NCI-H187 (cell line): Measurements from ENCODE around the gene MACROD2.

Experiments used
- DNase-seq, 2 experiments: peaks; one replicate each; lab custom pipeline; 2025; lab: John Stamatoyannopoulos, UW

MACROD2 gene

GRCh38 chr20:14710951-14711350 is 715.6 kb downstream of the MACROD2 start:
- no peak for DNase-seq

GRCh38 chr20:14711652-14712051 is 716.3 kb downstream of the MACROD2 start:
- no peak for DNase-seq

GRCh38 chr20:14712302-14712739 is 717.0 kb downstream of the MACROD2 start:
- DNase-seq = no peak

GRCh38 chr20:14715400-14715799 is 720.1 kb downstream of the MACROD2 start:
- DNase-seq = no peak

- no peak for DNase-seq
Observed at GRCh38 chr20:14716351-14716801, 721.1 kb downstream of the MACROD2 start.

- no peak for DNase-seq
Observed at GRCh38 chr20:14717134-14717999, 722.1 kb downstream of the MACROD2 start.

GRCh38 chr20:14720251-14720650 is 724.9 kb downstream of the MACROD2 start:
- no peak for DNase-seq

GRCh38 chr20:14721926-14722452 is 726.7 kb downstream of the MACROD2 start:
- no peak for DNase-seq

- no peak for DNase-seq
Observed at GRCh38 chr20:14723614-14724013, 728.3 kb downstream of the MACROD2 start.

GRCh38 chr20:14724036-14724435 is 728.7 kb downstream of the MACROD2 start:
- DNase-seq = no peak

GRCh38 chr20:14724468-14724867 is 729.2 kb downstream of the MACROD2 start:
- DNase-seq = no peak

- DNase-seq = no peak
Observed at GRCh38 chr20:14726591-14726990, 731.3 kb downstream of the MACROD2 start.

GRCh38 chr20:14727485-14728150 is 732.3 kb downstream of the MACROD2 start:
- no peak for DNase-seq

GRCh38 chr20:14729390-14729789 is 734.1 kb downstream of the MACROD2 start:
- DNase-seq = no peak

GRCh38 chr20:14732343-14732742 is 737.0 kb downstream of the MACROD2 start:
- no peak for DNase-seq

- no peak for DNase-seq
Observed at GRCh38 chr20:14732996-14733395, 737.7 kb downstream of the MACROD2 start.

GRCh38 chr20:14740380-14740779 is 745.1 kb downstream of the MACROD2 start:
- no peak for DNase-seq

- no peak for DNase-seq
Observed at GRCh38 chr20:14741616-14742015, 746.3 kb downstream of the MACROD2 start.

- no peak for DNase-seq
Observed at GRCh38 chr20:14744723-14745122, 749.4 kb downstream of the MACROD2 start.

- no peak for DNase-seq
Observed at GRCh38 chr20:14745830-14746229, 750.5 kb downstream of the MACROD2 start.

- DNase-seq = no peak
Observed at GRCh38 chr20:14751191-14751590, 755.9 kb downstream of the MACROD2 start.

GRCh38 chr20:14757728-14758127 is 762.4 kb downstream of the MACROD2 start:
- DNase-seq = no peak

- no peak for DNase-seq
Observed at GRCh38 chr20:14758356-14758755, 763.0 kb downstream of the MACROD2 start.
